CD4-positive, alpha-beta T cell treated with Interleukin-12 subunit alpha and Interleukin-12 subunit beta, for 1 hour (primary cell): ENCODE measurements around the gene GPR15.
A peak's percentile ranks its signal among the peaks of the same experiment; 100 is the strongest.

Experiments used
- DNase-seq: peaks from one replicate; pipeline ENCODE4 v3.0.0-alpha.2; 2020

GPR15 gene

GRCh38 chr3:98531622-98532274 is at the start of gene GPR15:
Gene GPR15, plus strand, starts transcription at chr3:98531978. Its CDS starts 56 bp downstream, at chr3:98532034.
- no peak for DNase-seq

DNA sequence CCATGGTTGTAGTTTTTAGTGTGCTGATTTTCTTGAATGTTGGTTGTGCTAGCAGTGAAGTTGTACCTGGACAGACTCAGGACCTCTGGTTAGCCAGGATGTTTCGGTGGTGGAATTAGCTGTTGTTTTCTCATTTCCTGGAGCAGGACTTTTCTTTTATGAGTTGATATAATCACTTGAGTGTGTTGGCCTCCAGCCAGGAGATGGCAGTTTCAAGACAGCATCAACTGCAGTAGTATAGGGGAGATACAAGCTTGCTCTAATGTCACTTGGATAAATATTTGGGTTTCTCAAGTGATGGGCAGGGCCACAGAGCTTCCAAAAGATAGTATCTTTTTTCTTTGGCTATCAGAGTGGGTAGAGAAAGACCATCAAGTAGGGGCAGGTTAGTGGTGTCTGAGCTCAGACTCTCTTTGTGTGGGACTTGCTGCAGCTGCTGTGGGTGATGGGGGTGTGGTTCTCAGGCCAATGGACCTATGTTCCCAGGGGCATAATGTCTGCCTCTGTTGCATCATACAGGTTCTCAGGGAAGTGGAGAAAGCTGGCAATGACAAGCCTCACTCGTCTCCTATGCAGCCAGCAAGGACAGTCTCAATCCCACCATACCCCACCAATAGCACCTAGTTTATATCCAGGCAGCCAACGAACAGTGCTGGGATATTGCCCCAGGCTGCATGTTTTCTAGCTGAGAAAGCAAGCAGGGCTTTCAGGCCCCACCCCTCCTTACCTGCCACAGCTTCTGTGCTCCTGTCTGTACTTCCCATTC is 48.9 kb upstream of the GPR15 start:
- no peak for DNase-seq

- no peak for DNase-seq
These were observed 48.2 kb upstream of the GPR15 start for GRCh38 chr3:98483626-98484025.

- no peak for DNase-seq
These were observed 34.4 kb upstream of the GPR15 start, which contains the start of gene OR5K2 for GRCh38 chr3:98497381-98497780. Gene OR5K2, plus strand, starts transcription at chr3:98497681. Its CDS starts 0 bp downstream, at chr3:98497681.

DNA sequence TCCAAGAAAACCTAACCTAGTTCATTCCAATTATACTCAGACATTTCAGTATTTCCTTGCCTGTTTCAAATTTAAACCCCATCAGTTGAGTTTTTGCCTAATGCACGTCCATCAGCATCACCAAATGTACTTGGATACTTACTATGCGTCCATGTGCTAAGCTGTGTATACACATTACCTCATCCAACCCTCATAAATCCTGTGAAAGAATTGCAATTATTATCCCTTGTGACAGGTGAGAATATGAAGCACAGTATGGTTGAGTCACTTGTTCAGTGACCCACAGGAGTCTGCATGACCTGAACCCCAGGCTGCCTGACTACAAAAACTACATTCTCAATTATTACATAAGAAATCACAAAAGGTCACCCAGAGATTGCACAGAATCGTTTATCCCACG is 31.8 kb upstream of the GPR15 start:
- DNase-seq: no peak

GRCh38 chr3:98501270-98501669 is 30.5 kb upstream of the GPR15 start:
- DNase-seq: no peak

- DNase-seq: no peak
These were observed 29.8 kb upstream of the GPR15 start for GRCh38 chr3:98501863-98502576.

GRCh38 chr3:98504539-98504938 is 27.2 kb upstream of the GPR15 start:
- no peak for DNase-seq

DNA sequence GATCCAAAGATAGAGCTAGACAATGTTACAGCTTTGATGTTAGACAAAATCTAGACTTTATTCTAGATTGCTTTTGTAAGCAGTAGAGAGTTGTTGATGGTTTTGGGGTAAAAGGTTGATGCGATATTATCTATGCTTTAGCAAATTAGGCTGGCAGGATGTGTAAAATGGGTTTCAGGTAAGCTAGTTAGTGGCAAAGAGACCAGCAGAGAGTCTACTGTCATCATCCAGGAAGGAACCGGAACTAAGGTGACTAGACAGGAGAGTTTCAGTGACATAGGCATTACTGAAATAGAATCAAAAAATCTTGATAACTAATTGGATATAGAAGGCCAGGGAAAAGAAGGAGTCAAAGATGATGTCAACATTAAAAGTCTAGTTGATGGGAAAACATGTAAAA is 23.2 kb upstream of the GPR15 start:
- no peak for DNase-seq

DNA sequence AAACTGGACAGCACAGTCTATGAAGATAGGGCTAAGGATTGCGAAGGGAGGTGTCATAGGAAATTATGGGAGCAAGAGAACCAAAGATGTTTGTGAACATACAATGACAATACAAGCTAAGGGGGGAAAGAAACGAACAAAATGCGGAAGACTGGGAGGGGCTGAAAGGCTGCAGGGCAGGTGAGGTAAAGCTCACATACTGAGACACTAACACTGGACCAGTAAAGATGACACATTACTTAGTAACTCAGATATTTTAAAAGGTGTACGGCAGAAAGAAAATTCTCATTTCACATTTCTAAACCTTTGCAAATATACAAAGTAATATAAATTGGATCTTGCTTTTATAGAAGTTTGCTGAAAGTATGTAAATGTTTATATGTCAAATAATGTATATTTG is 19.2 kb upstream of the GPR15 start:
- DNase-seq: no peak

GRCh38 chr3:98513091-98513511 is 18.7 kb upstream of the GPR15 start:
- DNase-seq: no peak

- no peak for DNase-seq
These were observed 18.0 kb upstream of the GPR15 start for GRCh38 chr3:98513736-98514135.

DNA sequence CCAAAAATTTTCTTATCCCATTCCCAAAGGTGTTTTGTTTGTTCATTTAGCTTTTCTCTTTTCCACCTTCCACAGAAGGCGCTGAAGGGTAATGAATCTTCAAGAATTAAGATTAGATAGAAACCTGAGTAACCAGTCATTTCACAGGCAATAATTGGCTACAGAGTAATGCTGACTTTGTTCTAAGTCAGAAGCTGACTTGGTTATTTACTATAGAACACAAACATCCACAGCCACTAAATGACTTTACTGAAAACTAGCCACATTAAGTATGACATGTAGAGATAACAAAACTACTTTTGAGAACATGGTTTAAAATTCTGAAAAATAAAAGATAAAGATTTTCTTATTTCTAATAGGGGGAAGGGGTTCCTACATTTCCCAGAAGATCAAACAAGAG is 16.8 kb upstream of the GPR15 start:
- no peak for DNase-seq

GRCh38 chr3:98518816-98519215 is 13.0 kb upstream of the GPR15 start:
- no peak for DNase-seq

DNA sequence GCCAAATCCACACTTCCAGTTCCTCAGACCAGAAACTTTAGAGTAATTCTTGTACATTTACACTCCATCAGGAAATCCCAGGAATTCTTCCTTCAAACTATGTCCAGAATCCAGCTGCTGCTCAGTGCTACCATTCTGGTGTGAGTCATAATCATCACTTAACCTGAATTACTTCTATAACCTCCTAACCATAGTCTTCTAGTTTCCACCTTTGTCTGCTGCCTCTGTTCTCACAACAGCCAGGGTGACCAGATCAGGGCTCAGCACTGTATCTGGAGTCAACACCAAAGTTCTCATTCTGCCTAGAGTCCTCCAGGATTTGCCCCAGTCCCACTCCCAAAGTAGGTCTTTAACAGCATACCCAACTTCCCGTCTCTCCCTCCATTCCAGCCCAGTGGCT is 12.4 kb upstream of the GPR15 start:
- no peak for DNase-seq

DNA sequence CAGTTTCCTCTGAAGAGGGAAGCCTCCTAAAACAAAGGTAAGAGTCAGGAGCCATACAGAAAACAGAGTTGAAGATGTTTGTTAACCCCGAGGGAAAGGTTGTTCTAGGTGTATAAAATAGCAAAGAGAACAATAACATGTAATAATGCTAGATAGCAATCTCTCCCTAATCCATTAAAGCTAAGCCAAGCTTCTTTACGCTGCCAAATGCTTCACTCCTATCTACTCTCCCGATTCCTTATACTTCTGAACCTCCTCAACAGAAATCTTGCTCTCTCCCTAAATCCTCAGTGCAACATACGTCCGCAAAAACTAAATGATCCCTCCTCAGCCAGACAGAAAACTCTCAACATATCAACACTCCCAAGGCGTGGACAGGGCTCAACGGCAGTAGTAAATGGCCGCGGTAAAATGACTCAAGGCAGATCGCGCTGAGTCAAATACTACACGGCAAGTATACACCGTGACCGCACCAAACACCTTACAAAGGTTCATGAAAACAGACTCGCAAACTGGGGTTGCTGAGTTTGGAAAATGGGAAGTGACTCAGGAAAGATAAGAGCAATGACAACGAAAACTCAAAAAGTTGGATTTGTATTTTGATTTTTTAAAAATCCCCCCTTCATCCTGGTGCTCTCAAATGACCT is 9.8 kb upstream of the GPR15 start:
- DNase-seq: peak; percentile 49

GRCh38 chr3:98522544-98523281 is 9.1 kb upstream of the GPR15 start, which contains the start of gene CLDND1:
Gene CLDND1, minus strand, starts transcription at chr3:98522902. Its CDS starts 1,478 bp downstream, at chr3:98521424.
- peak; percentile 95 for DNase-seq

GRCh38 chr3:98525494-98525893 is 6.3 kb upstream of the GPR15 start:
- DNase-seq: peak; percentile 27

DNA sequence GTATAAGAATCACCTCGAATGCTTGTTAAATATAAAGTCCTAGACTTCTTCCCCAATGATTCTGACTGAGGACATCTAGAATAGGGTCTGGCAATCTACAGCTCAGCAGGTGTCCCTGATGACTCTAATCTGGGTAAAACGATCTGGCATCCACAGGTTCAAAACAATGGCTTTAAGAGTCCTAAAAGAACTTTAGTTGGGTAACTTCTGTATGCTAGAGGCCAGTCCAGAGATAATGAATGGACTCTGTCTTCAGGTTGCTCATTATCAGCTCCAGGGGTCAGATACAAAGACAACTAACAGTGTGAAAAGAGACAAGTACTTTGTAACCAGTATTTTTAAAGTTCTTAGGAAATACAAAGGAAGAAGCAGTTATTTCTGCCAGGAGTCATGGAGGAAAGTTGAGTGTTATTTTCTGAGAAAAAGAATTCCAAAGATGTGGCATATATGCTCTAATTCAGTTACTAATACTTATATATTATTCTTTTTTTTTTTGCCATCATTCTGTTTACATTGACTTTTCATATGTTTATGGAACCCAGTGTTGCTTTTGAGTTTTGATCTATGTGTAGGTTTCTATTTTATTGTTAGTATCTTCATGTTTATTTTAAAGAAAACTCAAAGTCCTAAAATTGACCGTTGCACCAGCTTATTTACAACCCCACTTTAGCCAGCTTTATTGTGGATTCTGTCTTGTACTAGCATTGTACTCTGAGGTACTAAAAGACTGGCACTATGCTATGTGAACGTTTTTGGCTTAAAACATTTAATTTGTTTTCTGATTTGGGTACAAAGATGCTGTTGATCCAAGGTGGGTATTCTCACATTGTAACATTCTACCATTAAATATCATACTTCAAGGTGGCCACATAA is 3.1 kb upstream of the GPR15 start:
- no peak for DNase-seq

- DNase-seq: no peak
These were observed 1.8 kb upstream of the GPR15 start for GRCh38 chr3:98529856-98530459.

- DNase-seq: no peak
These were observed 1.1 kb upstream of the GPR15 start for GRCh38 chr3:98530676-98531075.
